ENCODE measurements around the gene PCP4L1.
A peak's percentile ranks its signal among the peaks of the same experiment; 100 is the strongest.
"Not testable (repeated sequence)": the region's sequence is repeated elsewhere in the genome, so short reads cannot be mapped to it uniquely, and the experiment has no call there.

Gene PCP4L1

GRCh38 chr1:161258439-161259344 is at the start of gene PCP4L1:
PCP4L1 (plus strand) TSS chr1:161258745; CDS start chr1:161258975, 230 bp downstream.
- peak; percentile 3 to 33 for DNase-seq

- DNase-seq: peak; percentile 78 to 83
These were observed 48.6 kb upstream of the PCP4L1 start for GRCh38 chr1:161209790-161210409.

GRCh38 chr1:161214369-161214768 is 44.2 kb upstream of the PCP4L1 start:
- DNase-seq: no peak

DNA sequence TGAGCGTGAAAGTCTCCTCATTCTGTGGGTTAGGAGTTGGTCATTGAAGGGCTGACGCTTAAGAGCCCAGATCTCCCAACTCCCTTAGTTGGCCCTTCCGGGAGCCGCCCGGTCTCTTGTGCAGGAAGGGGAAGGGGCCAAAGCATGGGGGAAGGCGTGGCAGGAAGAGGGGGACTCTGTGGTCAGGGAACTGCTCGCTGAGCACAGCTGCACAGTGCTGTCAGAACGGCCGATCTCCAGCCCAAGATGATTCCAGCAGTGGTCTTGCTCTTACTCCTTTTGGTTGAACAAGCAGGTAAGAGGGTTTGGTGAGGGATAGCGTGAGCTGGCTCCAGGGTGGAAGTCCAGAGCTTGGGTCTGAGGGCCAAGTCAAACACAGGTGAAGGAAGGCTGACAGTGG is 43.5 kb upstream of the PCP4L1 start, which contains the start of gene FCER1G:
Gene FCER1G, plus strand, starts transcription at position 220 of the 400 bp plus-strand sequence. Its CDS starts 27 bp downstream, at position 247.
- DNase-seq: peak in 1 of 2 donors; percentile 71

GRCh38 chr1:161216945-161217712 is 41.4 kb upstream of the PCP4L1 start:
- peak; percentile 28 to 60 for DNase-seq

GRCh38 chr1:161217831-161218230 is 40.7 kb upstream of the PCP4L1 start:
- no peak for DNase-seq

- no peak for DNase-seq
These were observed 40.1 kb upstream of the PCP4L1 start for GRCh38 chr1:161218301-161219077.

- no peak for DNase-seq
These were observed 39.3 kb upstream of the PCP4L1 start for GRCh38 chr1:161219078-161219892.

DNA sequence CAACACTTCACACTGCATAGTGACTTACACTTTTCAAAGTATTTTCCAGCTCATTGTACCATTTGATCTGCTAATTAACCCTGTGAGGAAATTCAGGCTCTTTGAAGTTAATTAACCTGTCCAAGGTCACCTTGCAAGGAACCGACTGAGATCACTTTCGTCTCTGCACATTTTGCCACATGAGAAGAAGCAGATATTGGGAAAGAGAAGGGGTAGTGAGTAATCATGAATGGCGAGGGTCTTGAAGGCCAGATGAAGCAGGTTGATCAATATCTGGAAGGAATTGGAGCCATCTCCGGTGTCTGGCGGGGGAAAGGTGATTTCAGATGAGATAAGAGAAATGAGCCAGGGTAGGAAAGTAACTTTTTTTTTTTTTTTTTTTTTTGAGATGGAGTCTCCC is 38.5 kb upstream of the PCP4L1 start:
- no peak for DNase-seq

- no peak for DNase-seq
These were observed 36.1 kb upstream of the PCP4L1 start for GRCh38 chr1:161222175-161223019.

GRCh38 chr1:161223805-161224694 is 34.5 kb upstream of the PCP4L1 start:
- no peak for DNase-seq

GRCh38 chr1:161224695-161225087 is 33.9 kb upstream of the PCP4L1 start:
- not testable (repeated sequence) for DNase-seq

DNA sequence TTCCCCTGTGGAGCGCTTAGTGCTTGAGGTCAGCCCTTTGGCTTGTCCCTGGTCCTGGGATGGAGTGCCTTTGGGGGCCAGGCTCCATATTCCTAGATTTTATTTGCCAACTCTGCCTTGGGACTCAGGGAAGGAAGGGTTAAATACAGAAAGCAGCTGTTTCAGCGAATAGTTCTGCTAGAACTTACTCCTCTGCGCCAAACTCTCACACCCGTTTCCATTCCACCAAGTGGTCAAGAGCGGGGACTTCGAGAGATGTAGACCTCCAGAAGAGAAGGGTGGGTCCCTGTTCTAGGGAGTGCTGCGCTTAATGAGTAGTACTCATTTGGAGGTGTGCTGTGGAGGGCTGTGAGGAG is 33.4 kb upstream of the PCP4L1 start:
- no peak for DNase-seq

DNA sequence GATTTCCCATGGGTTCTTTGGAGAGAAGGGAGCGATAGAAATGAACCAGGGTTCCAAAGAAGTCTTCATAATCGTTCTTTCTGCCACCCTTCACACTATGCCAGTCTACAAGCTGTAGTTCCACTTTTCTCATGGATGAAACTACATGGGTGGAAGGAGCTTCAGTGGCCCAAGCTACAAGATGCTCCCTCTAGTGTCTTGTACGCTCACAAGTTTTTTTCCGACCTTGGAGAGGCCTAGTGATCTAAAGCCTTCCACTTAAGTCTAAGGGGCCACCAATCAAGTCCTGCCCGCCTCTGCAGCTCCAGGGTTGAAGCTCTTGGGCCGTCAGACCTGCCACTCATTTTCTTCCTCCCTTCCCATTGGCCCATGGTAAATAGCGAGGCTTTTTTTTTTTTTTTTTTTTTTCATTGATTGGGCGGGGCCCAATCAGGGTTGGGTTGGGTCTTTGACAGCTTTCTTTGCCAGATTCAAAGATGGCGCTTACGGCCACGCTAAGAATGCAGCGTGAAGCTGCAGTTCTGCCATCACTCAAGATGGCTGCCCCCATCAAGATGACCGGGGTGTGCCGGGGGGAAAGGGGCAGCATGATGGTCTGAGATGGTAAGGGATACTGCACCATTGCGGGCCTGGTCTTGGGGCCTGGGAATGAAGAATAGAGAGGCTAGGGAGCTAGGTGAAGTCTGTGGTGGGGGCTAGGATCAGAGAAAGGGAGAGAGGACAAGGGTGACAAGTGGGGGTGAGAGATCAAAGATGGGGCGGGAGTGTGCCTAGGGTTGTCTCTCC is 32.8 kb upstream of the PCP4L1 start, which contains the start of gene TOMM40L:
Gene TOMM40L, plus strand, starts transcription at position 527 of the 786 bp plus-strand sequence. CDS start 430 bp downstream, outside the sequence.
- DNase-seq: peak; percentile 97

DNA sequence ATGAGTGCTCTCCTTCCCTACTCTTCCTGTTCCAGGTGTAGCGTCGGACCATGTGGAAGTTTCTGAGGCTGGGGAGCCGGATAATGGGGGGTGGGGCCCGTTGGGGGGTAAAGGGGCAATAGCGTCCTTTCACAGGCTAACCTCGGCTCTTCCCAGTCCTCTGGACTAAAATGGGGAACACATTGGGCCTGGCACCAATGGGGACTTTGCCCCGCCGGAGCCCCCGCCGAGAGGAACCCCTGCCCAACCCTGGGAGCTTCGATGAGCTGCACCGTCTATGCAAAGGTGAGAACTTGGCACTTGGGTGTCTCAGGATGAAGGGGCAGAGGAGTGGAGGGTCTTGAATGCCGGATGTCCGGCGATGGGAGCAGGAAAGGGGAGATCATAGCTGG is 32.2 kb upstream of the PCP4L1 start:
- DNase-seq: no peak

DNA sequence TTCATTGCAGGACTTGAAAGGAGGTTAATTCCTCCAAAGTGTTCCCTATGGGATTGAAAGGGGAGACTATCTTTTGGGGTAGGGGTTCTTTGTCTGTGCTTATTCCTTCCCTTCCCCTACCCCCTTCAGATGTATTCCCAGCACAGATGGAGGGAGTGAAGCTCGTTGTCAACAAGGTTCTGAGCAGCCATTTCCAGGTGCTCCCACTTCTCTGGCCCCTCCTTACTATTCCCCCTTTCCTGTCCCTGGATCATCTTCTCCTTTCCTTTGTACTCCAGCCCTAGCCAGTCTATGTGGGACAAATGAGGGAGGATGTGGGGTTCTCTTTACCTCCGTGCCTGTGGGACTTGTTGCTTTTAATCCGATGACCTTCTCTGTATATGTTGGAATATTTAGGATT is 31.8 kb upstream of the PCP4L1 start:
- DNase-seq: no peak

DNA sequence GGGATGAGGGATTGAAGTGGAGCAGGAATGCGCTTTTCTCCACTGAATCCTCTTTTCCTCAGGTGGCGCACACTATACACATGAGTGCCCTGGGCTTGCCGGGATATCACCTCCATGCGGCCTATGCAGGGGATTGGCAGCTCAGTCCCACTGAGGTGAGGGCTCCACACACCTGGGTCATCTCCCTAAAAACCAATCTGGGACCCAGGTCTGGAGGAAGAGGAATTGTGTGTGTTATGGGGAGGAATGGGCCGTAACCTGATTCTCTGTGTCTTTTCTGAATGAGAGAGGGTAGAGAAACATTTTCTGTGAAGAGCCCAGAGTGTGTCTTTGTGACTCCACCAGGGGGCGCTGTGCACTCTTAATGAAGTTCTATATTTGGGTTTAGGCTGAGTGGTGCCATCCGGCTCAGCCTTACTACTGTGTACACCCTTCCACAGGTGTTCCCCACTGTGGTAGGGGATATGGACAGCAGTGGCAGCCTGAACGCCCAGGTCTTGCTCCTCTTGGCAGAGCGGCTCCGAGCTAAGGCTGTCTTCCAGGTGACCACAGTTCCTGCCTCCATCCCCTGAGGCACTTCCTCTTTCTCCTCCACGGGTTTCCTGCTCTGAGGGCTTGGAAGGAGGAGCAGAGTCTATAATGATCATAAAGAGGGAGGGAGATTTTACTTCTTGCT is 31.2 kb upstream of the PCP4L1 start:
- peak; percentile 85 to 89 for DNase-seq

DNA sequence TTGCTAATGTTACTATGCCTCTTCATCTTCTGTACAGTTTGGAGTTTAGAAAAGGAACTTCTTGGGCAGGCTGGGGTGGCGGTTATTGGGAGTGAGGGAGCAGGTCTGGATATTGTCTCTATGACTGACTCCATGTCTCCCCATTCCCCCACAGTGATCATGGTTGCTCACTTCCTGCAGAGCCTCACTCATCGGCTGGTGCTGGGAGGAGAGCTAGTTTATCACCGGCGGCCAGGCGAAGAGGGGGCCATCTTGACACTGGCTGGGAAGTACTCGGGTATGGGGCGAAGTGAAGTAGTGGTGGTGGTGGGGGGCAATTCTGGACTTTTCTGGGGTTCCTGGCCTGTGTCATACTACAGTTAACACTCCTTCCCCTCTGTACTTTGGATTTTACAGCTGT is 30.5 kb upstream of the PCP4L1 start:
- DNase-seq: no peak
